Stimulated activated CD4-positive, alpha-beta T cell treated with anti-CD3 and anti-CD28 coated beads, Interleukin-2, amount 100 ng/mL, for 4 hours (primary cell): Measurements from ENCODE around the gene LAMB4.

Experiments
- DNase-seq: peaks from one replicate; pipeline ENCODE4 v3.0.0-alpha.2; 2020; ENCODE audit warnings: low read depth

LAMB4 gene

DNA sequence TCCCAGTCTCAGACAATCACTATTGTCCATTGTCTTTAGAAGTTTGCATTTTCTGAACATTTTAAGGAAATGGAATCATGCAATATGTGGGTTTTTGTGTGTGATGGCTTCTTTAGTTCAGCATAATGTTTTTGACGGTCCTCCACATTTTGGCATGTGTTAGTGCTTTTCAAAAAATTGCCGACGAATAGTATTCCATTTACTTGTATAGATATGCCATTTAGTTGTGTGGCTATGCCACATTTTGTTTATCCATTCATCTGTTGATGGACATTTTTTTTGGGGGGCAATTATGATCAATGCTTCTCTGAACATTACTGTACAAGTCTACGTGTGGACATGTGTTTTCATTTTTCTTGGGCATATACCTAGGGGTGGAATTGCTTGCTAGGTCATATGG, 12.0 kb upstream of the LAMB4 start:
- no peak for DNase-seq

- no peak for DNase-seq
Observed at GRCh38 chr7:108140671-108141070, 10.5 kb upstream of the LAMB4 start.

DNA sequence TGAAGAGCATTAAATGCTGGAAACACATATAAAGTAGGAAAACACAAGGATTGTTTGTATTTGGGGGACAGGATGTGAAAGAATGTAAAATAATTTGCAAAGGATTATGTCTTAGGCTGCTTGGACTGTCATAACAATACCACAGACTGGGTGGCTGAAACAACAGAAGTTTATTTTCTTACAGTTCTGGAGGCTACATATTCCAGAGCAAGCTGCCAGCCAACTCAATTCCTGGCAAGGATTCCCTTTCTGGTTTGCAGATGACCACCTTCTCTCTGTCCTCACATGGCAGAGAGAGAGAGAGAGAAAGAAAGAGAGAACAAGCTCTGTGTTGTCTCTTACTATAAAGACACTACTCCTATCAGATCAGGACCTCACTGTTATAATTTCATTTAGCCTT, 8.8 kb upstream of the LAMB4 start:
- DNase-seq, result no peak

DNA sequence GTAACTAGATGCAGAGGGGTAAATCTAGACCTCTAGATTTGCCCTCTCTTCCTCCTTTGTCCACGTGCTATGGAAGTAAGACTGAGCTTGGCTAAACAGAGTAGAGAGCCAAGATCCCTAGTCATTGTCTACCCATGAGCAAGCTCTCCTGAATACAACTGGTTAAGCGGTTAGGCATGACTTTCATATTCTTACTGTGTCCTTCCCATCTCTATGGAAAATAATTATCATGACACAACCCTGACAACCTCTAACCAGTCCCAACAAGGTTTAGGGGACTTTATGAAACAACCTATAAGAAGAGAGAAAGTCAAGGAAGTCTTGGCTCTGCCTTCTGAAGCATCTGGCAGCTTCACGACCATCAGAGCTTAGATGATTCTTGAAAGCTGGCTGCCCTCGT, 7.8 kb upstream of the LAMB4 start:
- DNase-seq, result no peak

DNA sequence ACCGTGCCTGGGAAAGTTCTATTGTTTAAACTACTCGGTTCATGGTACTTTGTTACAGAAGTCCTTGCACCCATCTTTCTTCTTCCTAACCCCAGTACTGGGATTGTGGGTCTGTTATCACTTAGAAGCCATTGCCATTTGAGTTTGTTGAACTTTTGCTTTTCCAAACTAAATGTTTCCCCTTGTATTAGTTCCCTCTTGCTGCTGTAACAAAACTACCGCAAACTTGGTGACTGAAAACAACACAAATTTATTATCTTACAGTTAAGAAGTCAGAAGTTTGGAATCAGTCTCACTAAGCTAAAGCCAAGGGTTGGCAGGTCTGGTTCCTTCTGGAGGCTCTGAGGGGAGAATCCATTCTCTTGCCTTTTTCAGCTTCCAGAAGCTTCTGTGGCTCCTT, 6.9 kb upstream of the LAMB4 start:
- no peak for DNase-seq

GRCh38 chr7:108136191-108136688, 6.1 kb upstream of the LAMB4 start:
- DNase-seq, result no peak

DNA sequence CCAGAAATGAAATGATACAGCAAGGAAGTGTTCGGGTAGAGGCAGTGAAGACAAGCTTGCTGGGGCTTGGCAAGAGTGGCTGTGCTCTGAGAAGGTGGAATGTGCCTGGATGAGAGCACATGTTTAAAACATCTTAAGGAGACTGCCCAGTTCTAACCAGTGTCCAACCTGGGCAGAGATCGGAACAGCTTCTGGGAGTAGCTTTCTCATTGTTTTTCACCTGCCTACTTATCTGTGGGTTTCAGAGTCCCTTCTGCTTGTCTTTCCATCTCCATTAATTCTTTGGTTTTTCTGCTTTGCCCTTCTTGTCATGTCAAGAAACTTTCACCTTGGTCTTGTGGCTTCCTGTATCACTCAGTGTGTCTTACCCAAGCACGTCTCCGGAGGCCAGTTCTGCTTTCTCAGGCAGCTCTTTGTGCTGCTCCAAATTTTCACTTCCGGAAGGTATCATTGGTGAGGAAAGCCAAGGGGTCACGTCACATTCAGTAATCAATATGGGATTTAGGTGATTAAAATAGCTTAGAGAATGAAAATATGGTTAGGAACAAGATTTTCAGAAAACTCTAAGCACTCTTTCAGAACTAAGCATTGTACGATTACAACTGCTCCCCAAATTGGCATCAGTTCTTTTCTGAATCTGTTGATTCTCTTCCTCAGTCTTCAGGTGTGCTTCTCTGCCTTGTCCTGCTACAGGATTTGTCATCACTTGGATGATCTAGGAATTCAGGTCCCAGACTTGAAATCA, 5.5 kb upstream of the LAMB4 start:
- DNase-seq, result no peak

GRCh38 chr7:108134486-108134885, 4.3 kb upstream of the LAMB4 start:
- DNase-seq, result no peak

DNA sequence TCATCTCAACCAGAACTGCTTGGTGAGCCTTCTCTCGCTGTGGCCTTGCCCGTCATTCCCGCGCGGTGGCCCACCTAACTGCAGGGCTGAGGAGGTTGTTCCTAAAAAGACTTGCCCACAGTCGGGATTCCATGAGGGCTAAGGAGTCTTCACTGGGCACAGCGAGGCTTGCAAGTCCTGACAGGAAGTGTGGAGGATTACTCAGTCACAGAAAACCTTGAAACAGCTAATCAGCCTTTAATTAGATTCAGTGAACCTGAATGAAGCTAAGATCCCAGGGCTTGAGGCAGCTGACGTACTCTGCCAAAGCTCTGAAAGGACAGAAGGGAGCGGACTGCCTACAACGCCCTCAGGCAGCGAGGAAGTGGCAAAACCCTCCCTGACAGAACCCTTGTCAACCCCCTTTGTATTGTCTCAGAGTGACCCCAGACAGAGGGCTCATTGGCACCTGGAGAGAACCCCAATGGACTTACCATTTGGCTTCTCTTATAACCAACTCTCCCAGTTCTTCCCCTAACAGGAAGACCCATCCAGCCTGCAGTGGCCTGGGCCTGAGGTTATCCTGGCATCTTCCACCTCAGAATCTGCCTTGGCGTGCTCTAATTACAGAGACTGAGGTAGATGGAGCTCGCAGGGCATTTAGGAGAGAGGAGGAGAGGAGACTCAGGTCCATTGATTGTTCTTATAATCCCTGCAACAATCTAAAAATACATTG, 2.5 kb upstream of the LAMB4 start:
- no peak for DNase-seq

DNA sequence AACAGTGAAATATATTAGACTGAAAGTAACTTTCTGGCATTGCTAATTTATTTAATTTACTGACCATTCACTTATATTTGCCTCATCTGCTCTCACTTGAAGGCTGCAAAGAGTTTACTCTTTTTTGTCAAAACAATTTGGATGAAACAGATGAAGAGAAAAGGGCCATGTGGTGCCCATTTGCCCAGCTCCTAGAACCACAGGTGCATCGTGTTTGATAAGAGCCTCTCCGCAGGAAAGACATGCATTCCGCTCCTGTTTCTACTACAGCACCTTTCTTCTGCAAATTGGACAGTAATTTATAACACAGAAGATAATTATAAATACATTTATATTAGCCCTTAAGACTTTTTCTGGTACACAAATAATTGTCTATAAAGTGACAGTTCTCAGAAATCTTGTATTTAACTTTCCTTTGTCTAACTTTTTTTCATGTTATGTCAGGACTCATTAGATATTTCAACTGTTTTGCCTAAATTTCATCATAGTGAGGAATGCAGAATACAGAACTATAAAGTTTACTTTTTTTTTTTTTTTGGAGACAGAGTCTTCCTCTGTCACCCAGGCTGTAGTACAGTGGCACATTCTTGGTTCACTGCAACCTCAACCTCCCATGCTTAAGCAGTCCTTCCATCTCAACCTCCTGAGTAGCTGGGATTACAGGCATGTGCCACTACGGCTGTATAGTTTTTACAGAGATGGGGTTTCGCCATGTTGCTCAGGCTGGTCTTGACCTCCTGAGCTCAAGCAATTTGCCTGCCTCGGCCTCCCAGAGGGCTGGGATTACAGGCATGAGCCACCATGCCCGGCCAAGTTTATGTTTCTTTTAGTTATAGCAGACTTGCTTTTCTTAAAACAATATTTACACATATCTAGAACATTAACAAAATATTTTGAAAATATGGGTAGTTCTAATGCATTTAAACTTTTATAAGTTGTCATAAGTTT, 869 bp downstream of the LAMB4 start:
- DNase-seq, result no peak

DNA sequence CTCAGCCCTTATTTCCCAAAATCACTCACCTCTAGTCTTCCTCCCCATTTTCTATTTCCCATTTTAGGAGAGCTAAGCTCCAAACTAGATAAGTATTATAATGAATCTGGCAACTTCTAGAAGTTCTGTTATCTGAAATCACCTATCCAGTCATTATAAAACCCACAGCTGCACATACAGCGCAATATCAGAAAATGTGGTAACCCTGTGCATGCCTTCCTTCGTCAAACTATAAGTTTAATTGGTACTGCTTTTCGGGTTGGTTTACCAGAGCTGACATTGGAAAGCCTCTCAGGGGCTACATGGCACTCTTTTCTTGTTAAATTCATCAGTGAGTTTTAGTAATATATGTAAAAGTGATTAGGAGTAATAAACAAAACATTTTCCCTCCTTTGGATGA, 1.6 kb downstream of the LAMB4 start:
- DNase-seq, result no peak

GRCh38 chr7:108127461-108127860, 2.7 kb downstream of the LAMB4 start:
- no peak for DNase-seq

- DNase-seq, result no peak
Observed at GRCh38 chr7:108124820-108125219, 5.3 kb downstream of the LAMB4 start.

GRCh38 chr7:108122181-108122580, 8.0 kb downstream of the LAMB4 start:
- no peak for DNase-seq

DNA sequence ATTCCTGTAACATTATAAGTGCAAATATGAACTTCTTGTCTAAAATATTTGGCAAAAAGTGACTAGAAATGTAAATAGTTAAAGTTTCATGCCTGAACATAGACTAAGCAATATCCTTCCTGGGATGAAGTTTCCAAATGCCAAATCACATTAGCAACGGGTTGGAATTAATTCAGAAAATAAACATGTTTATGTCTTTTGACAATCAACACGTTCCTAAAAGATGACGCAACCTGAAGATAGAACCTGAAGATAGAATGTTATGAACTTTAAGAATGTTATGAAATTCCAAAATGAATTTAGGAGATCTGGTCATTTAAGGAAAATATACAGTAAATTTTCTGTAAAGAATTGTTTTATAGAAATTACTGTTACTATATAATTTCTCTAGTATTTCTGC, 9.2 kb downstream of the LAMB4 start:
- DNase-seq, result no peak

GRCh38 chr7:108120196-108120595, 10.0 kb downstream of the LAMB4 start:
- DNase-seq, result no peak

GRCh38 chr7:108118959-108119358, 11.2 kb downstream of the LAMB4 start:
- DNase-seq, result no peak

DNA sequence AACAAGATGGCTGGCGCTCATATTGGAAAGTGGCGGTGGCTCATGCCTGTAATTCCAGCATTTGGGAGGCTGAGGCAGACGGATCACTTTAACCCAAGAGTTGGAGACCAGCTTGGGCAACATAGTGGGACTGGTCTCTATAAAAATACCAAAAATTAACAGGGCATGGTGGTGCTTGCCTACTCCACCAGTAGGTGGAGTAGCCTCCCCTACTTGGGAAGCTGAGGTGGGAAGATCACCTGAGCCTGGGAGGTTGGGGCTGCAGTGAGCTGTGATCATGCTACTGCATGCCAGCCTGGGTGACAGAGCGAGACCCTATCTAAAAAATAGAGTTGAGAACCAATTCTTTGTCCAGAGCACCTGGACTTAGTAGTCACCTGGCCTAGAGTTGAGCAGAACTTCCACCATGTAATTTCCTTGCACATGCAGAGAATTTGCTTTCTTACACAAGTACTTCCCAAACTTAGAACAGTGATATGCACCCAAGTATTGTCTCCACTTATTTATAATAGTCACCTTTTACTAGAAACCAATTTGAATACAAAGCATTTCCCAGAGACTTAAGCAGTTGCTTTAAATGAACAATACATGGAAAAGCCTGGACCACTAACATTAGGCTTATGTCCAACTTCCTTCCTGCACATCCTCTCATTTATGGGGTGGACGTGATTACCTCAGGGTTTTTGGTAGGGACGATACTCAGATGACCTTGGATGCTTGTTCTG, 15.9 kb downstream of the LAMB4 start:
- no peak for DNase-seq

DNA sequence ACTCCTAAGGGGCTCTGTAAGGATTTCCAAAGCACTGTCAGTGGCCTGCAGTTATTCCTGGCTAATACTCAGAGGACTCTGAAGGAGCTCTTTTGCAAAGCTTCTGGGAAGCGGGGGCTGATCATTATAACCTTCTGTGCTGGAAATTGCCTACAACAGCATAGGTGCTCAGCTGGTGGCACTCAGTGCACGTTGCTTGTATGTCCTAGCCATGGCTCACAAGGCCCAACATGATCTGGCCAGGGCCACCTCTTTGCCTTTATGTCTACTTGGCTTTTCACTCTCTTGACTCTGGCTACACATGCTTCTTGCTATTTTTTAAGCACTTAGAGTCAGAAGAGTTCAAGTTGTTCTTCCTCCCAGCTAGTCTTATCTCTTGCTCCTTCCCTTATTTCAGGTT, 17.5 kb downstream of the LAMB4 start:
- DNase-seq, result no peak

GRCh38 chr7:108109221-108109908, 20.8 kb downstream of the LAMB4 start:
- DNase-seq, result no peak

- no peak for DNase-seq
Observed at GRCh38 chr7:108108131-108108530, 22.0 kb downstream of the LAMB4 start.
